ENCODE measurements around the gene SLC25A44.
"Not testable (repeated sequence)": the region's sequence is repeated elsewhere in the genome, so short reads cannot be mapped to it uniquely, and the experiment has no call there.

The SLC25A44 gene

GRCh38 chr1:156204686-156205085, 10.8 kb downstream of the SLC25A44 start:
- no peak for DNase-seq (ENCODE audit: low spot score)

DNA sequence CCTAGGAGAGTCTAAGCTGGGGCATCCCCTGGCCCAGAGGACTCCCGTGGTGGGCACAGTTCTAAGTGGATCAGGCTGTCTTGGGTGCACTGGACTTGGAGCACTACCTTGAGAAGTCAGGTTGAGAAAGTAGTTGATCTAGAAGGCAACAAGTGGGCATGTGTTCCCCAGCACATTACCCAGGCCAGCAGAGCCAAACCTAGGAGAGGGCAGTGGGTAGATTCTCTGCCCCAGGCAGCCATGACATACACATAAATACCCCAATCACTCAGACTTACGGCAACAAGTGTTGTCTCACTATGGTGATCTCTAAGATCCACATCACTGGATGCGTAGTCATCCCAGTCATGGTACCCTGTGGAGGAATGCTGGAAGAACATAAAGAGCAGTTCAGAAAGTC, 17.3 kb downstream of the SLC25A44 start:
- DNase-seq (ENCODE audit: low spot score), result no peak

GRCh38 chr1:156212130-156212529, 18.2 kb downstream of the SLC25A44 start:
- DNase-seq (ENCODE audit: low spot score), result no peak

DNA sequence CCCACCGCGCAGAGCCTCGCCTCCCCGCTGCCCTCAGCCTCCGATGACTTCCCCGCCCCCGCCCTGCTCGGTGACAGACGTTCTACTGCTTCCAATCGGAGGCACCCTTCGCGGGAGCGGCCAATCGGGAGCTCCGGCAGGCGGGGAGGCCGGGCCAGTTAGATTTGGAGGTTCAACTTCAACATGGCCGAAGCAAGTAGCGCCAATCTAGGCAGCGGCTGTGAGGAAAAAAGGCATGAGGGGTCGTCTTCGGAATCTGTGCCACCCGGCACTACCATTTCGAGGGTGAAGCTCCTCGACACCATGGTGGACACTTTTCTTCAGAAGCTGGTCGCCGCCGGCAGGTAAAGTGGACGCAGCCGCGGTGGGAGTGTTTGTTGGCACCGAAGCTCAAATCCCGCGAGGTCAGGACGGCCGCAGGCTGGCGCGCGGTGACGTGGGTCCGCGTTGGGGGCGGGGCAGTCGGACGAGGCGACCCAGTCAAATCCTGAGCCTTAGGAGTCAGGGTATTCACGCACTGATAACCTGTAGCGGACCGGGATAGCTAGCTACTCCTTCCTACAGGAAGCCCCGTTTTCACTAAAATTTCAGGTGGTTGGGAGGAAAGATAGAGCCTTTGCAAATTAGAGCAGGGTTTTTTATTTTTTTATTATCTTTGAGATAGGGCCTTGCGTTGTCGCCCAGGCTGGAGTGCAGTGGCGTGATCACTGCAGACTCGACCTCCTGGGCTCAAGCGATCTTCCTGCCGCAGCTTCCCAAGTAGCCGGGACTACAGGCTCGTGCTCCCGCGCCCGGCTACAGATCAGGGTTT, 19.1 kb downstream of the SLC25A44 start, which contains the start of gene PMF1:
PMF1 (plus strand) TSS at position 175 of the 811 bp plus-strand sequence; CDS start at position 184, 9 bp downstream.
- DNase-seq (ENCODE audit: low spot score), result peak; percentile 92

DNA sequence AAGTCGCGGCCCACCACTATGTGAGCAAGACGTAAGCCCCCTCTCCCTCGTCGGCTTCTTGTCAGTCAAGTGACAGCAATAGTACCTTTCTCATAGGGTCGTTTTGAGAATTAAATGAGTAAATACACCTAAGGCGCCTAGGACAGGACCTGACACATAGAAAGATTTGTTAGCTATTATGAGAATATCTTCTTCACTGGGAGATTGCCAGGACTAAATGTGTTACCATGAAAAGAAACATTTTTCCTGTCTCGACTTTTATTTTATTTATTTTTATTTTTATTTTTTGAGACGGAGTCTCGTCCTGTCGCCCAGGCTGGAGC, 19.7 kb downstream of the SLC25A44 start:
- no peak for DNase-seq (ENCODE audit: low spot score)

DNA sequence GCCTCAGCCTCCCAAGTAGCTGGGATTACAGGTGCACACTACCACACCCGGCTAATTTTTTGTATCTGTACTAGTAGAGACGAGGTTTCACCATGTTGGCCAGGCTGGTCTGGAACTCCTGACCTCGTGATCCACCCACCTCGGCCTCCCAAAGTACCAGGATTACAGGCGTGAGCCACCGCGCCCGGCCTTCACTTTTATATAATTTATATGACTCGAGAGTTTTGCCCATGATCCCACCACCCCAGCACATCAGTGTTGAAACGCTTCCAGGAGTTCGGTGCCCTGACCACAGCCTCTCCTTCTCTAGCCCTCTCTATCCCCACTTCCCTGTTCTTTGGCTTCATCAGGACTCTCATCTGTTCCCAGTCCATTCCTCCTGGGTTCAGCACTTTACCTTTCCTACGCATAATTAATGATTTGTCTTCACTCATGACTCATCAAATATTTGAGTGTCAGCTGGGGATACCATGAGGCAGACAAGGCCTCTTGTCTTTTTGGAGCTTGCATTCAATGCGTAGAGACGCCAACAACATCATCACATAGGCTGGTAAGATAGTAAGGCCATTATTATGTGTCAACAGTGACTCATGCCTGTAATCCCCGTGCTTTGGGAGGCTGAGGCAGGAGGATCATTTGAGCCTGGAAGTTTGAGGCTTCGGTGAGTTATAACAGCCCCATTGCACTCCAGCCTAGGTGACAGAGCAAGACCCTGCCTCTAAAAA, 20.3 kb downstream of the SLC25A44 start:
- peak; percentile 33 for DNase-seq (ENCODE audit: low spot score)

GRCh38 chr1:156216361-156217086, 22.6 kb downstream of the SLC25A44 start:
- not testable (repeated sequence) for DNase-seq (ENCODE audit: low spot score)

GRCh38 chr1:156217871-156218270, 24.0 kb downstream of the SLC25A44 start:
- DNase-seq (ENCODE audit: low spot score), result no peak

- DNase-seq (ENCODE audit: low spot score), result no peak
Measured at GRCh38 chr1:156220226-156220625, 26.3 kb downstream of the SLC25A44 start.

DNA sequence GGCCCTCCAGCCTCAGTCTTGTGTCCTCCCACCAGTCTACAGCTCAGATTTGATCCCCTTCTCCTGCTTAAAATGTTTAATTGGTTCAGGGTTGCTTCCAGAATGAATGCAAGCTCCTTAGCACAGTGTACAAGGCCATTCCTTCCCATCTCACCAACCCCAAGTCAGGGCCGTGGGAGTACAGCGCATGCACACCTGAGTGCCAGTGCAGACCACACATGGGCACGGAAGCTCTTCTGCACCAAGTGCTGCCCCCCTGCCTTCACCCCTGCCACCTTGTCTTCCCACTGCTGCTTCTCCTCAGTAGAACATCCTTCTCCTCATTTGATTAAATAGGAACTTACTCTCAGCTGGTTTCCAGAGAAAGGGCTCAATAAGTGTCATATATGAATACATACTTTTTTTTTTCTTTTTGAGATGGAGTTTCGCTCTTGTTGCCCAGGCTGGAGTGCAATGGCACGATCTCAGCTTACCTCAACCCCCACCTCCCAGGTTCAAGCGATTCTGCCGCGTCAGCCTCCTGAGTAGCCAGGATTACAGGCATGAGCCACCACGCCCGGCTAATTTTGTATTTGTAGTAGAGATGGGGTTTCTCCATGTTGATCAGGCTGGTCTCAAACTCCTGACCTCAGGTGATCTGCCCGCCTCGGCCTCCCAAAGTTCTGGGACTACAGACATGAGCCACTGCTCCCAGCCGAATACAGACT, 28.2 kb downstream of the SLC25A44 start:
- DNase-seq (ENCODE audit: low spot score), result no peak

GRCh38 chr1:156225677-156226014, 31.7 kb downstream of the SLC25A44 start:
- no peak for DNase-seq (ENCODE audit: low spot score)

DNA sequence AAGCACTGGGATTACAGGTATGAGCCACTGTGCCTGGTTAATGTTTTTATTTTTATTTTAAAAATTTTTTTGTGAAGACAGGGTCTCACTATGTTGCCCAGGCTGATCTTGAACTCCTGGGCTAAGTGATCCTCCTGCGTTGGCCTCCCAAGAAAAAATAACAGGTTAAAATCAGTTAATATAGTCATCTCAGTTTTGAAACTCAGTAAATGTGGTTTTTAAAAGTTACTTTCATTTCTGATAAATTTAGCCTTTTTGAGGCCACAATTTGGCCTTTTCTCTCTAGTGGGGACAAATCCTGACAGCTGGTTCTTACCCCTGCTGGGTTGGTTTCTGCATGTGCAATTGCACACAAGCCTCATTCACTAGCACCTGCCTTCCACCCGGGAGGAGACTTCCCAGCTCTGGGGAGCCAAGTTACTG, 32.2 kb downstream of the SLC25A44 start:
- no peak for DNase-seq (ENCODE audit: low spot score)

- no peak for DNase-seq (ENCODE audit: low spot score)
Measured at GRCh38 chr1:156226782-156227181, 32.9 kb downstream of the SLC25A44 start.

DNA sequence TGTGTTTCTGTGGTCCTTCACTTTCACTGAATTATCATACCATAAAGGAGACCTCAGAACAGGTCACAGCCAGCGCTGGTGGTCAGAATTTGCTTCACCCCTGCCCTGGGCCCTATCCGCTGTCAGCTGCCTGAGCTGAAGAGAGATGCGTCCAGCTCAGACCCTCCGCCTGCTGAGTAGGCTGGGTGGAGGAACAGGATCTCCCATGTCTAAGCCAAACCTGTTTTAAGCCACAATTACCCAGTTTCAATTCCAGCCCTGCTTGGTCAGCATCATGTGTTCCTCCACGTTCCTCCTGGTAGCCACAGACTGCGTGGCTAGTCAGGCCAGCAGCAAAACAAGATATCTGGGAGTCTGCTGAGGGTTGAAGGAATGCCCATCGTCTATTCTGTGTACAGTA, 34.6 kb downstream of the SLC25A44 start:
- no peak for DNase-seq (ENCODE audit: low spot score)

DNA sequence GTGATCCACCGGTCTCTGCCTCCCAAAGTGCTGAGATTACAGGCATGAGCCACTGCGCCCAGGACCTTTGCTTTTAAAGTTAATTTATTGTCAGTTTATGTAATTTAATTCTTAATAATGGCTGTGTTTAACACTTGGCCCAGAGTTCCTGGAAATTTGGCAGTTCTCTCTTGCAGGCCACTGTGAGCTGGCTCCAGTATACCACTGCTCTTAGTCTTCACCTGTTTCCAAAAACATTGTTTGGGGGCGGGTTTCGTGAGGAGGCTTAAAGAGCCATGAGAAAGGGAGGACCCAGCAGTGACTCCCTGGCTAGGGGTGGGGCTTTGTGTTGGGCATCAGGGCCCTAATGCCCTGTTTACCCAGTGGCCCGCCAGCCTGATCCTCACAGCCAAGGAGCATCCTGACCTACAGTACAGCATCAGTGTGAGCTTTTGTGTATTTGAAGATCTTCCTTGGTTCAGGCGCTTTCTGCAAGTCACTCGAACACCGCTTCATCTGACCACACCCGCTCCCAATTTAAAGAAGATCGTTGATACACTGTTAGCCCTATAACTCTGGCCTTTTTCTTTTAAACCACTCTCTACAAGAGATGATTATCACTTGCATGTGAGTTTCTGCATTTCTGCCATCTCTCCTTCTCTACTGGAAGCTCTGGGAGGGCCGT, 36.0 kb downstream of the SLC25A44 start:
- no peak for DNase-seq (ENCODE audit: low spot score)

GRCh38 chr1:156230473-156230837, 36.6 kb downstream of the SLC25A44 start:
- no peak for DNase-seq (ENCODE audit: low spot score)

DNA sequence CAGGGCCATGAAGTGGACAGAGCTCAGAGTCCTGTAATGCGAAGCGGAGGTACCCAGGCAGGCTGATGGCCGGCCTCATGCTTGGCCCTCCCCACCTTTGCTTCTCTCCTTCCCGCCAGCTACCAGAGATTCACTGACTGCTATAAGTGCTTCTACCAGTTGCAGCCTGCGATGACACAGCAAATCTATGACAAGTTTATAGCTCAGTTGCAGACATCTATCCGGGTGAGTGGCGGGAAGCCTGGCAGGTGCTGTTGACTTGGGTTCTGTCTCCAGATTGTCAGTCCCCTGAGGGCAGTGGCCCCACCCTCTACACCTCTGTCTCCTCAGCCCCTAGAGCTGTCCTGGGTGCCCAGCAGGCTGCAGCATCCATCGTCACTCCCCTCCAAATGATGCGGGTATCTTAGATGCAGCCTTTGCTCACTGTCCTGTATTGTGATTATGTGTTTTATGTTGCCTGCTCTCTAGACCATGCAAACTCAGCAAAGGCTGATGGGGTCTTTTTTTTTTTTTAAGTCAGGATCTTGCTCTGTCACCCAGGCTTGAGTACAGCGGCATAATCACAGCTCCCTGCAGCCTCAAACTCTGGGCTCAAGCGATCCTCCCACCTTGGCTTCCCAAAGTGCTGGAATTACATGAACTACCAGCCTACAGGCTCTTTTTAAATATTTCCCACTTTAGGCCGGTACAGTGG, 38.4 kb downstream of the SLC25A44 start:
- DNase-seq (ENCODE audit: low spot score), result no peak

DNA sequence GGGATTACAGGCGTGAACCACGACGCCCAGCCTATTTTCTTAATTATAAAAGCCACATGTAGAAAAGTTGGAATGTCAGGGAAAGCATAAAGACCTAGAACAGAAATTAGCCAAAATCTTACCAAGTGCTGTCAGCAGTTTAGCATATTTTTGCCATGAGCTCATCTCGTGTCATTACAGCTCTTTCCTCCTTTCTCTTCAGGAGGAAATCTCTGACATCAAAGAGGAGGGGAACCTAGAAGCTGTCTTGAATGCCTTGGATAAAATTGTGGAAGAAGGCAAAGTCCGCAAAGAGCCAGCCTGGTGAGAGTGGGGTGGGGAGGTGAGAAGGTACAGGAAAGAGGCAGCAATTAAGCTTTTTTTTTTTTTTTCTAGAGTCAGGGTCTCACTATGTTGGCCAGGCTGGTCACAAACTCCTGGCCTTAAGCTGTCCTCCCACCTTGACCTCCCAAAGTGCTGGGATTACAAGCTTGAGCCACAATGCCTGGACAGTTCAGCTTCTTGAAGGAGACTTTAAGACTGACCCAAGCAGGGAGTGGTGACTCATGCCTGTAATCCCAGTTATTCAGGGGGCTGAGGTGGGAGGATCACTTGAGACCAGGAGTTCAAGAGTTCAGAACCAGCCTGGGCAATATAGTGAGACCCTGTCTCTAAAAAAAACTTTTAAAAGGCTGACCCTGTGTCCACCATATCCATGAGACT, 39.7 kb downstream of the SLC25A44 start:
- DNase-seq (ENCODE audit: low spot score), result no peak

DNA sequence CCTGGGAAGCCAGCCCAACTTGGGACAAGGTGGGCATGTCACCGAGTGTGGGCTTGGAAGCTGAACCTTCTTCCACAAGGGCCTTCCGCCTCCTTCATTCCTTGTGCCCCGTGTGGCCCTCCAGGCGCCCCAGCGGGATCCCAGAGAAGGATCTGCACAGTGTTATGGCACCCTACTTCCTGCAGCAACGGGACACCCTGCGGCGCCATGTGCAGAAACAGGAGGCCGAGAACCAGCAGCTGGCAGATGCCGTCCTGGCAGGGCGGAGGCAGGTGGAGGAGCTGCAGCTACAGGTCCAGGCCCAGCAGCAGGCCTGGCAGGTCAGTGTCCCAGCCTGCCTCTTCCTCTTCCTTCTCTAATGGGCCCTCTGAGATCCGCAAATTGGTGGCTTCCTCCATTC, 42.3 kb downstream of the SLC25A44 start:
- DNase-seq (ENCODE audit: low spot score), result no peak

- DNase-seq (ENCODE audit: low spot score), result no peak
Measured at GRCh38 chr1:156238248-156238647, 44.3 kb downstream of the SLC25A44 start.

Data from SW480 (cell line).